Activated naive CD8-positive, alpha-beta T cell (primary cell): ENCODE measurements around the gene STK32C.
"Not testable (repeated sequence)": the region's sequence is repeated elsewhere in the genome, so short reads cannot be mapped to it uniquely, and the experiment has no call there.

Experiments
- H3K27ac Mint-ChIP-seq: one replicate; pipeline ENCODE4 v1.8.0; 2021; ENCODE audit warnings: mixed read lengths
- H3K27me3 Mint-ChIP-seq: one replicate; pipeline ENCODE4 v1.8.0; 2021; ENCODE audit warnings: mixed read lengths
- H3K36me3 Mint-ChIP-seq: one replicate; pipeline ENCODE4 v1.8.0; 2021; ENCODE audit warnings: mixed read lengths
- H3K4me1 Mint-ChIP-seq: one replicate; pipeline ENCODE4 v1.8.0; 2021; ENCODE audit warnings: low read depth, mixed read lengths
- H3K4me3 Mint-ChIP-seq: one replicate; pipeline ENCODE4 v1.8.0; 2021; ENCODE audit warnings: mild to moderate bottlenecking, mixed read lengths
- H3K9me3 Mint-ChIP-seq: one replicate; pipeline ENCODE4 v1.8.0; 2021; ENCODE audit warnings: low read depth, mixed read lengths

The STK32C gene

GRCh38 chr10:132307823-132308586 lies at the start of gene STK32C:
Gene STK32C, minus strand, starts transcription at chr10:132307950. Its CDS starts 117 bp downstream, at chr10:132307833.
- H3K4me1 Mint-ChIP-seq = peaks cover 7% of the 10 kb centered on the region
- peak within 1 kb of the TSS; percentile 90 for H3K4me3 Mint-ChIP-seq
- H3K36me3 Mint-ChIP-seq = no peaks in the 10 kb centered on the region
- peak within 1 kb of the TSS; percentile 64 for H3K27ac Mint-ChIP-seq
- H3K9me3 Mint-ChIP-seq = no peaks in the 10 kb centered on the region
- no peaks in the 10 kb centered on the region for H3K27me3 Mint-ChIP-seq

DNA sequence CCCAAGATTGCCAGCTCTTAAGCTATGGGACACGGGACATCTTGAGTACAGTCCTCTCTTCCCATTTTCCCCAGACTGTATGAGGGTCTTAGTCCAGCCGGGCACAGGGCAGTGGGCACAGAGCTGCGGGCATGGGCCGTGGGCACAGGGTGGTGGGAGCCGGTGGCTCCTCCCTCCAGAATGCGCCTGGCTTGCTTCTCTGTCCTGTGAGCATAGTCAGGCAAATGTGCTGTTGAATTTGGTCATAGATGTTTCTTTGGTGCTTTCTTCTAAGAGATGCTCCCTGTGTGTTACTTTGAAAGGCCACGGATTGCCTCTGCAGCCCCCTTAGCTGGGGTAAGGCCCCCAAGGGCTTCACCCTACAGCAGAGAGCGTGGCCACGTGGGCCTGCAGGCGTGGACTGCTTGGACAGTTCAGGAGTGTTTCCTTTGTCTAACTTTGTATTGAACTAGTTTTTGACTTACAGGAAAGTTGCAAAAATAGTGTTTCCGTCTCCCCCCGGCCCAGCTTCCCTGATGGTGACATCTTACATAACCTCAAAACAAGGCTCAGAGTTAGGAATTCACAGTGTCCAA lies 49.0 kb upstream of the STK32C start:
- H3K27me3 Mint-ChIP-seq = no peaks in the 10 kb centered on the region
- no peaks in the 10 kb centered on the region for H3K36me3 Mint-ChIP-seq
- H3K4me1 Mint-ChIP-seq = peaks cover 3% of the 10 kb centered on the region
- H3K9me3 Mint-ChIP-seq = no peaks in the 10 kb centered on the region
- H3K27ac Mint-ChIP-seq = no peak overlapping the region
- no peak overlapping the region for H3K4me3 Mint-ChIP-seq

- no peaks in the 10 kb centered on the region for H3K36me3 Mint-ChIP-seq
- H3K4me3 Mint-ChIP-seq = no peak overlapping the region
- no peaks in the 10 kb centered on the region for H3K9me3 Mint-ChIP-seq
- no peaks in the 10 kb centered on the region for H3K27me3 Mint-ChIP-seq
- H3K27ac Mint-ChIP-seq = no peak overlapping the region
- peaks cover 3% of the 10 kb centered on the region for H3K4me1 Mint-ChIP-seq
Observed at GRCh38 chr10:132355754-132356153, 48.0 kb upstream of the STK32C start.

DNA sequence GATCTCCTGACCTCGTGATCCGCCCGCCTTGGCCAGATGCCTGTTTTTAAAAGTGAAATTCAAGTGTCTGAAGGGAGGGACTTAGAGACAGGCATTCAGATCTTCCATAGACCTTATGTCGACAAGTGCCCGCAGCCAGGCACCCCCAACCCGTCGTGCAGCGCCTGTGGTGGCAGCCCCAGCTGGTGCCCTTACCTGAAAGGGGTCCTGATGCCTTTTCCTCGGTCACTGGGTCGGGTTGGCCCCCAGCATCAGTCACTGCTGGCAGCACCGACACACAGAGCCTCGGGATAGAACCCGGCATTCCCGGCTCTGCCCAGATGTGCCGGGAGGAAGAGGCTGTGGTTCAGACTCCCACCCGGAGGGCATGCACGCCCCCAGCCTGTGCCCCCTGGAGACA lies 47.5 kb upstream of the STK32C start:
- H3K36me3 Mint-ChIP-seq = no peaks in the 10 kb centered on the region
- no peaks in the 10 kb centered on the region for H3K9me3 Mint-ChIP-seq
- no peak overlapping the region for H3K4me3 Mint-ChIP-seq
- H3K27ac Mint-ChIP-seq = no peak overlapping the region
- H3K4me1 Mint-ChIP-seq = peaks cover 3% of the 10 kb centered on the region
- no peaks in the 10 kb centered on the region for H3K27me3 Mint-ChIP-seq

GRCh38 chr10:132354356-132355094 lies 46.8 kb upstream of the STK32C start:
- Mint-ChIP-seq H3K9me3 (no peaks in the 10 kb centered on the region), H3K4me3 (no peak overlapping the region), H3K36me3 (no peaks in the 10 kb centered on the region), H3K27me3 (no peaks in the 10 kb centered on the region), H3K4me1 (peaks cover 3% of the 10 kb centered on the region), H3K27ac (no peak overlapping the region)

DNA sequence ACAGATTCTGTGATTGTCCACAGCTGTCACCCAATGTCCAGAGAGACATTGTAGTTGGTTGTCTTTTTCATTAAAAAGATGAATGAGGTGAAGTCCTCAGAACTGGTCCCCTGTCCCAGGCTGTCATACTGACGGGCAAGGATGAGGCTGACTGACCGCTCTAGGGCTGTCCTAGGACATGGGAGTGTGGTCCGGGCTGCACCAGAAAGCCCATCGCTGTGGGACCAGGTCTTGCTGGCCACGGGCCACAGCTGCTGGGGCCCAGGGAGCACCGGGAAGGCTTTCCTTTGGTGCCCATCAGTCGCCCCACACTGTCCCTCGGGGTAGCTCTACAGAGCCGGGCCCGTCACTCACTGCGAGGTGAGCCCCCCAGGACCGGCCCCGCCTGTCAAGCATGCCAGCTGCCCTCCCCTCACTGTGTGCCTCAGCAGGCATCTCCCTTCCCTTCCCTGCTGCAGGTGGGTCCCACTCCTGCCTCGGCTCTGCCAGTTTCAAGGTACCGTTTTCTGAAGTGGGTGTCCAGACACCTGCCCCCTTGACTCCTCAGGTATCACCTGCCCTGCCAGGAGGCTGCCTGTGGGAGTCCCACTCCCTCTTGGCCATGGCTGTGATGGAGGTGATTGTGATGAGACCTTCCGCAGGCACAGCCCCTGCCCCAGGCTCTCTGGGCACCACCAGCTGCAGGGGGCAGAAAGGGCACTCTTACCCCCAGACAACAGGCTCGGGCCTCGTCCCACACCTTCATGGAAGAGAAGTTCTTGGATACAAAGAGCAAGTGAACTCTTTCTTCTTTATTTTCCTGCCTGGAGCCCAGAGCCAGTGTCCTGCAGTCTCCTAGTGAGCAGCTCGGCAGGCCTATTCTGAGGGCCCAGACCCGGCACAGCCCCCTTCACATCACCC lies 46.0 kb upstream of the STK32C start:
- Mint-ChIP-seq H3K9me3 (no peaks in the 10 kb centered on the region), H3K4me3 (no peak overlapping the region), H3K27ac (no peak overlapping the region), H3K27me3 (no peaks in the 10 kb centered on the region), H3K4me1 (peaks cover 3% of the 10 kb centered on the region), H3K36me3 (no peaks in the 10 kb centered on the region)

GRCh38 chr10:132352462-132353308 lies 44.9 kb upstream of the STK32C start:
- not testable (repeated sequence) for H3K27me3 Mint-ChIP-seq, H3K9me3 Mint-ChIP-seq, H3K4me3 Mint-ChIP-seq, H3K36me3 Mint-ChIP-seq, H3K27ac Mint-ChIP-seq, H3K4me1 Mint-ChIP-seq

DNA sequence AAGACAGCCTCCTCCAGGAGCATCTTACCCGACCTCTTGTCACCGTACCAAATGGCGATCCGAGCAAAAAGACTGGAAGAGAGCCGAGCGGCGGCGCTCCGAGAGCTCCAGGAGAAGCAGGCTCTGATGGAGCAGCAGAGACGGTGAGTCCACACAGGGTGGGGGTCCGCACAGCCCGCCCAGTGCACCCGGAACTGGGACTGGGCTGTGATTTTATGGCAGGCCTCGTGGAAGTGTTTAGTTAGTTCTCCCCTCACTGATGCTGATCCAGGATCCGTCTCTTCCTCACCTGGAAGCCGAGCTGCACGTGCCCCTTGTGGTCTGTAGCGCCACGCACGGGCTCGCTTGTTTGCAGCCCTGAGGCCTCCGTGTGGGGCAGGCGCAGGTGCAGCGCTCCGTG lies 43.9 kb upstream of the STK32C start:
- no peak overlapping the region for H3K27ac Mint-ChIP-seq
- no peaks in the 10 kb centered on the region for H3K36me3 Mint-ChIP-seq
- H3K4me3 Mint-ChIP-seq = no peak overlapping the region
- peaks cover 3% of the 10 kb centered on the region for H3K4me1 Mint-ChIP-seq
- no peaks in the 10 kb centered on the region for H3K27me3 Mint-ChIP-seq
- no peaks in the 10 kb centered on the region for H3K9me3 Mint-ChIP-seq

DNA sequence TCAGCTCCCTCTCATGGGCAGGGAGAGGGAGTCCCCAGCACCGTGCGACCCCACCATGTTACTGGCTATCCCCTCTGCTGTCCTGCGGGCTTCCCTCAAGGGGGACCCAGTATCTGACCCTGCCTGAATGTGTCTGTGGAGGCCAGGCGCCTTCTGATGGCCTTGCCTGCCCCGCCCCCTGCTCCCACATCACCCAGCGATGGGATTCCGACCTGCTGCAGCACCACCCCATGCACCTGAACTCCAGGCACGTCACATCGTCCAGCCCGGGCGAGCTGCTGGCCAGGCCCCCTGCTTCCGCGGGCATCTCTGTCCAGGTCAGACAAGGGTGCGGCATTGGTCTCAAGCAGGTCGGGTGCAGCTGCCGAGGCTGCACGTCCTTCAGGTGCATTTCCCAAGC lies 43.2 kb upstream of the STK32C start:
- Mint-ChIP-seq H3K9me3 (no peaks in the 10 kb centered on the region), H3K4me1 (peaks cover 3% of the 10 kb centered on the region), H3K4me3 (no peak overlapping the region), H3K27me3 (no peaks in the 10 kb centered on the region), H3K36me3 (no peaks in the 10 kb centered on the region), H3K27ac (no peak overlapping the region)

DNA sequence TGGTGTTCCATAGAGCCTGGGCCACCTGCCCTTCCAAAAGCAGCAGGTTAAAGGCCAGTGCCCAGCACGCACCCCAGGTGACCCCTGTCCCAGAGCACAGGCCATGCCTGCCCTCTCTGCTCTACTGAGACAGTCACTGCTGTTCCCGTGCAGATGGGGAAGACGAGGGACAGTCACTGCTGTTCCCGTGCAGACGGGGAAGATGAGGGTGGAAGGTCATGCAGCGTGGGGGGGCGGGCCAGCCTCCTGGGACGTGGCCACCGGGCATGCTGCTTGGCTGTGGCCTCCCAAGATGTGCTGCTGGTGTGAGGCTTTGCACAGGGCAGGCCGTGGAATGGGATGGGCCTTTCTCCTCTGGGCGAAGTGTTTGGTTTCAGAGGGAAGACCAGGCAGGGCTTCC lies 42.6 kb upstream of the STK32C start:
- H3K9me3 Mint-ChIP-seq = no peaks in the 10 kb centered on the region
- no peak overlapping the region for H3K27ac Mint-ChIP-seq
- H3K36me3 Mint-ChIP-seq = no peaks in the 10 kb centered on the region
- H3K4me1 Mint-ChIP-seq = peaks cover 3% of the 10 kb centered on the region
- H3K27me3 Mint-ChIP-seq = no peaks in the 10 kb centered on the region
- H3K4me3 Mint-ChIP-seq = no peak overlapping the region

DNA sequence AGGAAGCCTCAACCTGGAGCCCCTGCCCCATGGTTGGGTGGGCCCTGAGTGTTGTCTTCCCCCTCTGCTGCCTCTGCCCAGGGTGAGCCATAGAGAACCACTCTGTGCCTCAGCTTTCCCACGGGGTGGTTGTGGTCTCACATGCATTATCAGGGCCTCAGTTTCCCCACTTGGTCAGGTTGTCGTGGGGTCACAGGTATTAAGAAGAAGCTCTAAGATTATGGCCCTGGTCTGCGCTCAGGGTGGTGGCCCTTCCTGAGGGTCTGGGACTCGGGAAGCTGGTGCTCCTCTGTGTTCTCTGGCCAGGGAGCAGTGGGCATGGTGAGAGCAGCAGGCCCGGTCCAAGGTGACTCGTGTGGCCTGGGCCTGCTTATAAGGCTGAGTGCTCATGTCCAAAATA lies 42.0 kb upstream of the STK32C start:
- Mint-ChIP-seq H3K27ac (no peak overlapping the region), H3K4me1 (peaks cover 3% of the 10 kb centered on the region), H3K36me3 (no peaks in the 10 kb centered on the region), H3K9me3 (no peaks in the 10 kb centered on the region), H3K4me3 (no peak overlapping the region), H3K27me3 (no peaks in the 10 kb centered on the region)

- Mint-ChIP-seq H3K4me1 (peaks cover 2% of the 10 kb centered on the region), H3K9me3 (no peaks in the 10 kb centered on the region), H3K27ac (no peak overlapping the region), H3K4me3 (no peak overlapping the region), H3K36me3 (no peaks in the 10 kb centered on the region), H3K27me3 (no peaks in the 10 kb centered on the region)
Observed at GRCh38 chr10:132347931-132348267, 40.1 kb upstream of the STK32C start.

GRCh38 chr10:132347211-132347930 lies 39.6 kb upstream of the STK32C start:
- Mint-ChIP-seq H3K4me3 (no peak overlapping the region), H3K36me3 (peaks cover 2% of the 10 kb centered on the region), H3K9me3 (no peaks in the 10 kb centered on the region), H3K27me3 (no peaks in the 10 kb centered on the region), H3K27ac (no peak overlapping the region), H3K4me1 (no peaks in the 10 kb centered on the region)

DNA sequence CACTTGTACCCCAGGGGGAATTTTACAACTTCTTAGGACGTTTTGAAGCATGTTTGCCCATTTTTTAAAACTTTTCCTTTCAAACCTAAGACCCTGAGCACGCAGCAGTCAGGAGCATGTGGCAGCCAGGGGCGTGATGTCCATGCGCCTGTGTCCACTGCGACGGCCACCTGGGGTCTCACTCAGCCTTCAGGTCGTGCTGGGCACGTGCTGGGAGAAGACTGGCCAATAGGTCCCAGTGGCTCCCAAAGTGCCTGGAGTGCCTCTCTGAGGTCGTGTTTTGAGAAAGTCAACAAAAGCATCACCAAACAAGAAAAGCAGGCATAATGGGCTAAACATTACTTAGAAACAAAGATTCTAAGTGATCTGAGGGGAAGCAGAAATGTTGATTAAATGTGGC lies 39.1 kb upstream of the STK32C start:
- Mint-ChIP-seq H3K27ac (no peak overlapping the region), H3K4me1 (no peaks in the 10 kb centered on the region), H3K36me3 (peaks cover 6% of the 10 kb centered on the region), H3K9me3 (no peaks in the 10 kb centered on the region), H3K27me3 (no peaks in the 10 kb centered on the region), H3K4me3 (no peak overlapping the region)
